Stimulated activated CD4-positive, alpha-beta T cell treated with anti-CD3 and anti-CD28 coated beads, Interleukin-2, amount 100 ng/mL, for 24 hours (primary cell): ENCODE results near the gene FCAMR.
A peak's percentile ranks its signal among the peaks of the same experiment; 100 is the strongest.

Experiments
- DNase-seq, 2 donors: peaks; one replicate each; pipeline ENCODE4 v3.0.0-alpha.2; 2020

The FCAMR gene

GRCh38 chr1:206998816-206999215, 28.6 kb upstream of the FCAMR start:
- DNase-seq = no peak

GRCh38 chr1:206992790-206993189, 22.5 kb upstream of the FCAMR start:
- DNase-seq = no peak

- no peak for DNase-seq
Observed at GRCh38 chr1:206987873-206988272, 17.6 kb upstream of the FCAMR start.

- no peak for DNase-seq
Observed at GRCh38 chr1:206986885-206987284, 16.6 kb upstream of the FCAMR start.

- DNase-seq = no peak
Observed at GRCh38 chr1:206986402-206986801, 16.1 kb upstream of the FCAMR start.

- DNase-seq = no peak
Observed at GRCh38 chr1:206985162-206985749, 15.0 kb upstream of the FCAMR start.

GRCh38 chr1:206982216-206982615, 12.0 kb upstream of the FCAMR start:
- peak; percentile 61 to 63 for DNase-seq

GRCh38 chr1:206979379-206980043, 9.3 kb upstream of the FCAMR start:
- no peak for DNase-seq

GRCh38 chr1:206978259-206978658, 8.0 kb upstream of the FCAMR start:
- no peak for DNase-seq

- no peak for DNase-seq
Observed at GRCh38 chr1:206975306-206975705, 5.0 kb upstream of the FCAMR start.

GRCh38 chr1:206974140-206974539, 3.9 kb upstream of the FCAMR start:
- no peak for DNase-seq

GRCh38 chr1:206972728-206973127, 2.5 kb upstream of the FCAMR start:
- DNase-seq = no peak

- no peak for DNase-seq
Observed at GRCh38 chr1:206971029-206971655, 882 bp upstream of the FCAMR start.

- no peak for DNase-seq
Observed at GRCh38 chr1:206969090-206969489, 1.2 kb downstream of the FCAMR start.

- no peak for DNase-seq
Observed at GRCh38 chr1:206967096-206967849, 3.0 kb downstream of the FCAMR start.

- no peak for DNase-seq
Observed at GRCh38 chr1:206965781-206966180, 4.5 kb downstream of the FCAMR start.

- no peak for DNase-seq
Observed at GRCh38 chr1:206963740-206964139, 6.5 kb downstream of the FCAMR start.

- DNase-seq = no peak
Observed at GRCh38 chr1:206963119-206963712, 7.0 kb downstream of the FCAMR start.

GRCh38 chr1:206962272-206962671, 8.0 kb downstream of the FCAMR start:
- no peak for DNase-seq

- no peak for DNase-seq
Observed at GRCh38 chr1:206961668-206962067, 8.6 kb downstream of the FCAMR start.

GRCh38 chr1:206960676-206961386, 9.4 kb downstream of the FCAMR start:
- no peak for DNase-seq

GRCh38 chr1:206958144-206958543, 12.1 kb downstream of the FCAMR start:
- no peak for DNase-seq

GRCh38 chr1:206957639-206958038, 12.6 kb downstream of the FCAMR start:
- no peak for DNase-seq
